PC-3 (cell line): ENCODE data around the gene HYAL2. TPM values are rescaled to one million over a fixed set of nuclear protein-coding genes. Genes with fewer than 3 reads are reported as not detected.

Experiments
- ATAC-seq: fragments of 200-7000 bp; cut with Tn5 transposase; 2 replicates; pipeline ENCODE4 v1.9.1; 2020; ENCODE audit warnings: mild to moderate bottlenecking, moderate library complexity
- BruUV-seq: library from RNA; stranded (reverse); fragments of 400-500 nt; replicated peaks from 2 replicates; lab custom pipeline; 2021; lab: Mats Ljungman, UMichigan
- CTCF ChIA-PET: fragments of 300-600 bp; sonication (Branson Sonifier 250); formaldehyde crosslinking; loops from one replicate; lab custom pipeline; 2022; ENCODE audit warnings: antibody characterized with exemption; lab: Charles Lee
- POLR2A ChIA-PET: fragments of 300-600 bp; sonication (Branson Sonifier 250); formaldehyde crosslinking; loops from one replicate; lab custom pipeline; 2022; ENCODE audit warnings: antibody characterized with exemption; ENCODE audit not compliant: unreplicated experiment; lab: Charles Lee
- DNase-seq: peaks from one replicate; pipeline ENCODE4 v3.0.0-alpha.2; 2015
- H2AFZ ChIP-seq: fragments of 300-600 bp; sonication (generic); 2 replicates; pipeline ENCODE4 v1.6.0; 2016; ENCODE audit warnings: antibody characterized with exemption, low read length
- H3F3A ChIP-seq: fragments of 300-600 bp; sonication (generic); one replicate; pipeline ENCODE4 v1.6.0; 2017; ENCODE audit warnings: antibody characterized with exemption, low read length, control low read depth, mild to moderate bottlenecking; ENCODE audit not compliant: unreplicated experiment
- H3K27ac ChIP-seq: fragments of 300-600 bp; sonication (generic); 2 replicates; pipeline ENCODE4 v1.5.1; 2016; ENCODE audit warnings: mild to moderate bottlenecking, low read length
- H3K27me3 ChIP-seq: fragments of 300-600 bp; sonication (generic); 2 replicates; pipeline ENCODE4 v1.6.1; 2016; ENCODE audit warnings: low read length, mixed read lengths
- H3K36me3 ChIP-seq: fragments of 300-600 bp; sonication (generic); 2 replicates; pipeline ENCODE4 v1.6.1; 2016; ENCODE audit warnings: low read depth, mixed run types, low read length, mixed read lengths
- H3K4me1 ChIP-seq: fragments of 300-600 bp; sonication (generic); 2 replicates; pipeline ENCODE4 v1.5.1; 2016; ENCODE audit warnings: low read length; ENCODE audit not compliant: insufficient read depth
- H3K4me2 ChIP-seq: fragments of 300-600 bp; sonication (generic); 2 replicates; pipeline ENCODE4 v1.6.0; 2016; ENCODE audit warnings: low read length
- H3K4me3 ChIP-seq: fragments of 300-600 bp; sonication (generic); 2 replicates; pipeline ENCODE4 v1.5.1; 2016; ENCODE audit warnings: mild to moderate bottlenecking, low read length, mixed read lengths
- H3K79me2 ChIP-seq: fragments of 300-600 bp; sonication (generic); 2 replicates; pipeline ENCODE4 v1.6.1; 2017; ENCODE audit warnings: low read length, mixed read lengths
- H3K9ac ChIP-seq: fragments of 300-600 bp; sonication (generic); 2 replicates; pipeline ENCODE4 v1.6.0; 2016; ENCODE audit warnings: mild to moderate bottlenecking, low read length
- H3K9me2 ChIP-seq: fragments of 300-600 bp; sonication (generic); replicated peaks from 2 replicates; pipeline ENCODE4 v1.6.1; 2016; ENCODE audit warnings: mixed run types, low read length, mixed read lengths
- H3K9me3 ChIP-seq: fragments of 300-600 bp; sonication (generic); 2 replicates; pipeline ENCODE4 v1.6.1; 2016; ENCODE audit warnings: low read length, mixed read lengths
- H4K20me1 ChIP-seq: fragments of 300-600 bp; sonication (generic); 2 replicates; pipeline ENCODE4 v1.6.1; 2016; ENCODE audit warnings: low read length, mixed read lengths
- CTCF ChIP-seq: fragments of 300-600 bp; sonication (generic); conservative IDR thresholded peaks from 2 replicates; pipeline ENCODE4 v1.5.1; 2017; ENCODE audit warnings: antibody characterized with exemption, low read depth, mild to moderate bottlenecking, low read length
- EZH2 ChIP-seq: fragments of 300-600 bp; sonication (generic); IDR thresholded peaks from one replicate; pipeline ENCODE4 v1.6.1; 2017; ENCODE audit warnings: antibody characterized with exemption, mild to moderate bottlenecking, low read length; ENCODE audit not compliant: unreplicated experiment
- EZH2phosphoT487 ChIP-seq: fragments of 300-600 bp; sonication (generic); IDR thresholded peaks from 2 replicates; pipeline ENCODE4 v1.6.1; 2018; ENCODE audit warnings: mild to moderate bottlenecking, antibody characterized with exemption, low read length, borderline replicate concordance
- intact Hi-C: fragments of 100-400 bp; cut with micrococcal nuclease; formaldehyde crosslinking; loops from 2 replicates; pipeline ENCODE4 v1.9.0; 2023
- total RNA-seq: library from RNA; depleted of rRNA; stranded (reverse); fragments of >200 nt; gene quantifications from 2 replicates; pipeline ENCODE4 v1.2.3, GENCODE V29; 2014

The HYAL2 gene
- total RNA-seq, 1 experiment from 2014 or later, result 97.8 TPM

GRCh38 chr3:50350213-50350526 is 27.6 kb upstream of the HYAL2 start:
- H4K20me1 ChIP-seq, result 0 out of 2 replicates have a peak, but pooled peaks cover under 1% of the 10 kb centered on the region
- no peaks in the 10 kb centered on the region for H3K27me3 ChIP-seq
- peak overlapping the region; percentile 84 for H3K4me3 ChIP-seq
- H3K36me3 ChIP-seq, result peaks cover 22% of the 10 kb centered on the region; the same call in 1 of the 2 replicates
- H3K4me1 ChIP-seq, result peaks cover 41% of the 10 kb centered on the region
- peak overlapping the region; percentile 90 for H2AFZ ChIP-seq
- TSS peak; percentile 53 for BruUV-seq
- no peak for TF ChIP-seq EZH2phosphoT487
- H3K9ac ChIP-seq, result peak overlapping the region; percentile 77
- intact Hi-C loops, result loop anchor here (5.0 kb wide), 2 partner anchors 262 to 1037 kb away; partner anchors contain the start of genes CISH and MANF
- H3K4me2 ChIP-seq, result peak overlapping the region; percentile 95
- peaks cover 4% of the 10 kb centered on the region for H3F3A ChIP-seq
- POLR2A ChIA-PET, result interaction anchor here (0.6 to 1.2 kb wide), 3 partner anchors 13 to 1150 kb away, joined by 3 to 5 read pairs (median 4); partner anchors contain the start of gene DCAF1
- DNase-seq (no peak), ATAC-seq (no peak)
- CTCF ChIA-PET, result interaction anchor here (0.5 to 0.6 kb wide), 2 partner anchors 11 to 13 kb away, joined by 4 to 5 read pairs; no protein-coding TSS in a partner anchor
- no peaks in the 10 kb centered on the region for H3K9me2 ChIP-seq
- peak overlapping the region; percentile 70 for H3K27ac ChIP-seq
- H3K9me3 ChIP-seq, result no peaks in the 10 kb centered on the region
- peaks cover 53% of the 10 kb centered on the region for H3K79me2 ChIP-seq

- ChIA-PET POLR2A (interaction anchor here (0.6 kb wide), 2 partner anchors 10 to 292 kb away, joined by 3 to 17 read pairs; no protein-coding TSS in a partner anchor), CTCF (interaction anchor here (0.6 to 1.0 kb wide), 10 partner anchors 10 to 254 kb away, joined by 3 to 22 read pairs (median 9); partner anchors contain the start of gene TUSC2)
- H3K4me2 ChIP-seq, result no peak overlapping the region
- no peaks in the 10 kb centered on the region for H3K27me3 ChIP-seq
- H4K20me1 ChIP-seq, result no peaks in the 10 kb centered on the region
- no peak overlapping the region for H3K9ac ChIP-seq
- H3K9me3 ChIP-seq, result no peaks in the 10 kb centered on the region
- H3K36me3 ChIP-seq, result no peaks in the 10 kb centered on the region; the same call in 1 of the 2 replicates
- no peak overlapping the region for H3K27ac ChIP-seq
- intact Hi-C loops, result loop anchor here (1.0 kb wide), 1 partner anchor 195 kb away; no protein-coding TSS in a partner anchor
- no TSS peak for BruUV-seq
- no peak for TF ChIP-seq EZH2
- peak; percentile 78 for TF ChIP-seq CTCF
- TF ChIP-seq EZH2phosphoT487, result no peak
- peaks cover 32% of the 10 kb centered on the region for H3K4me1 ChIP-seq
- DNase-seq, result peak; percentile 89
- ATAC-seq, result peak; percentile 44
- no peaks in the 10 kb centered on the region for H3K9me2 ChIP-seq
- H2AFZ ChIP-seq, result no peak overlapping the region
- H3K4me3 ChIP-seq, result no peak overlapping the region
- H3K79me2 ChIP-seq, result peaks cover 32% of the 10 kb centered on the region
- peaks cover 4% of the 10 kb centered on the region for H3F3A ChIP-seq
These were observed 24.8 kb upstream of the HYAL2 start for GRCh38 chr3:50347187-50347813.

- peaks cover 23% of the 10 kb centered on the region for H3K4me1 ChIP-seq
- peak within 1 kb of the TSS; percentile 63 for H3K4me3 ChIP-seq
- H3K4me2 ChIP-seq, result peak within 1 kb of the TSS; percentile 86
- ChIA-PET POLR2A (no interaction called here), CTCF (interaction anchor here (1.0 kb wide), 1 partner anchor 8 kb away, joined by 3 read pairs; no protein-coding TSS in a partner anchor)
- no peaks in the 10 kb centered on the region for H3K9me3 ChIP-seq
- no peaks in the 10 kb centered on the region; the same call in 1 of the 2 replicates for H3K36me3 ChIP-seq
- H3K27ac ChIP-seq, result no peak within 1 kb of the TSS
- TF ChIP-seq CTCF (no peak), EZH2 (no peak), EZH2phosphoT487 (no peak)
- H3K79me2 ChIP-seq, result peaks cover 21% of the 10 kb centered on the region
- BruUV-seq, result no TSS peak
- DNase-seq, result peak; percentile 76
- peak within 1 kb of the TSS; percentile 47 for H3K9ac ChIP-seq
- intact Hi-C loops, result no loop called here
- H4K20me1 ChIP-seq, result no peaks in the 10 kb centered on the region
- H2AFZ ChIP-seq, result peak within 1 kb of the TSS; percentile 92
- H3K9me2 ChIP-seq, result no peaks in the 10 kb centered on the region
- no peaks in the 10 kb centered on the region for H3K27me3 ChIP-seq
- peak; percentile 53 for ATAC-seq
- peaks cover 4% of the 10 kb centered on the region for H3F3A ChIP-seq
These were observed 23.2 kb upstream of the HYAL2 start, which contains the start of gene ZMYND10 for GRCh38 chr3:50345586-50346234. Gene ZMYND10 (minus strand): TSS chr3:50345732. CDS start chr3:50345579, 153 bp downstream.
